Liver (tissue), 9 donors: ENCODE data around the gene HTRA1. TPM values are rescaled to one million over a fixed set of nuclear protein-coding genes. Genes with fewer than 3 reads are reported as not detected.
A peak's percentile ranks its signal among the peaks of the same experiment; 100 is the strongest.

Experiments used
- DNase-seq: peaks from one replicate; pipeline ENCODE4 v3.0.0-alpha.2; 2017; ENCODE audit warnings: low spot score
- H3K27ac ChIP-seq, 2 donors: one replicate each; pipeline ENCODE4 v1.7.0; 2013; ENCODE audit warnings: inconsistent platforms in 2 of 2, low read length in 2 of 2, control low read depth in 1 of 2, low read depth in 1 of 2, mild to moderate bottlenecking in 1 of 2
- H3K27me3 ChIP-seq, 4 donors: one replicate each; pipeline versions ENCODE4 v1.6.1 to v1.7.0; 2013; ENCODE audit warnings: low read length in 3 of 4, inconsistent platforms in 1 of 4, mild to moderate bottlenecking in 1 of 4, moderate library complexity in 1 of 4; ENCODE audit not compliant: control insufficient read depth in 4 of 4, insufficient read depth in 4 of 4
- H3K36me3 ChIP-seq, 4 donors: one replicate each; pipeline versions ENCODE4 v1.6.1 to v1.7.0; 2013; ENCODE audit warnings: low read length in 3 of 4, mild to moderate bottlenecking in 3 of 4, low read depth in 1 of 4, moderate library complexity in 1 of 4; ENCODE audit not compliant: control insufficient read depth in 4 of 4, insufficient read depth in 3 of 4
- H3K4me1 ChIP-seq, 4 donors: one replicate each; pipeline versions ENCODE4 v1.6.1 to v1.7.0; 2013; ENCODE audit warnings: low read length in 3 of 4, mild to moderate bottlenecking in 3 of 4, moderate library complexity in 1 of 4; ENCODE audit not compliant: control insufficient read depth in 4 of 4, insufficient read depth in 4 of 4
- H3K4me3 ChIP-seq, 3 donors: one replicate each; pipeline versions ENCODE4 v1.6.1 to v1.7.0; 2013; ENCODE audit warnings: low read length in 3 of 3, control low read depth in 1 of 3, low read depth in 1 of 3, mild to moderate bottlenecking in 1 of 3
- H3K9ac ChIP-seq, 2 donors: one replicate each; pipeline ENCODE4 v1.7.0; 2013; ENCODE audit warnings: low read length in 2 of 2, mild to moderate bottlenecking in 2 of 2, moderate library complexity in 2 of 2, control low read depth in 1 of 2, low read depth in 1 of 2
- H3K9me3 ChIP-seq, 4 donors: one replicate each; pipeline versions ENCODE4 v1.6.1 to v1.7.0; 2013; ENCODE audit warnings: low read length in 3 of 4; ENCODE audit not compliant: control insufficient read depth in 4 of 4
- CTCF ChIP-seq: fragments of 150-350 bp; IDR thresholded peaks from 2 replicates; pipeline ENCODE4 v1.5.1; 2017; ENCODE audit warnings: improper control_type of control experiment, low read depth, low read length; ENCODE audit not compliant: missing input control
- EGR1 ChIP-seq, 2 donors: IDR thresholded peaks; 2 replicates each; pipeline ENCODE4 v1.6.1; 2016 to 2018; ENCODE audit warnings: antibody characterized with exemption in 2 of 2, low read depth in 2 of 2
- FOXA1 ChIP-seq: IDR thresholded peaks from 2 replicates; pipeline ENCODE4 v1.6.1; 2016; ENCODE audit warnings: antibody characterized with exemption
- HNF4A ChIP-seq, 2 donors: conservative IDR thresholded peaks; 2 replicates each; pipeline ENCODE4 v1.6.1; 2016; ENCODE audit warnings: antibody characterized with exemption in 2 of 2, mild to moderate bottlenecking in 2 of 2
- HNF4G ChIP-seq: IDR thresholded peaks from 2 replicates; pipeline ENCODE4 v1.6.1; 2016; ENCODE audit warnings: antibody characterized with exemption
- JUND ChIP-seq, 2 donors: IDR thresholded peaks; 2 replicates each; pipeline ENCODE4 v1.6.1; 2016; ENCODE audit warnings: antibody characterized with exemption in 2 of 2
- NR2F2 ChIP-seq: IDR thresholded peaks from 2 replicates; pipeline ENCODE4 v1.6.1; 2016; ENCODE audit warnings: antibody characterized with exemption
- RAD21 ChIP-seq, 2 donors: IDR thresholded peaks; 2 replicates each; pipeline ENCODE4 v1.6.1; 2016; ENCODE audit warnings: antibody characterized with exemption in 2 of 2, mild to moderate bottlenecking in 2 of 2
- SP1 ChIP-seq: IDR thresholded peaks from 2 replicates; pipeline ENCODE4 v1.6.1; 2018; ENCODE audit warnings: antibody characterized with exemption, mild to moderate bottlenecking
- TAF1 ChIP-seq: conservative IDR thresholded peaks from 2 replicates; pipeline ENCODE4 v1.6.1; 2016; ENCODE audit warnings: antibody characterized with exemption, mild to moderate bottlenecking
- YY1 ChIP-seq: IDR thresholded peaks from 2 replicates; pipeline ENCODE4 v1.6.1; 2016; ENCODE audit warnings: antibody characterized with exemption, mild to moderate bottlenecking
- WGBS: extraction: QIAGEN DNeasy Blood & Tissue Kit; methylation state at CpG from one replicate; pipeline ENCODE4 v1.1.7; 2013; 5-methylcytosine and 5-hydroxymethylcytosine counted together
- polyA plus RNA-seq, 2 donors: library from polyadenylated mRNA; stranded (reverse) in 1 of 2; unstranded in 1 of 2; fragments of 200-250 nt in 1 of 2; fragments of >200 nt in 1 of 2; fragmentation: Nextera tagmentation in 1 of 2; extraction: Ambion mirVana in 1 of 2; gene quantifications; one replicate each; pipeline versions ENCODE4 v1.2.1 to v1.2.3, GENCODE V29; 2013 to 2015
- total RNA-seq, 2 donors: library from RNA; depleted of rRNA; stranded (reverse); fragments of >200 nt; gene quantifications; one replicate each; pipeline ENCODE4 v1.2.3, GENCODE V29; 2014
- TF ChIP-seq, protein P1 (sequence below): IDR thresholded peaks from 2 replicates; pipeline ENCODE4 v1.6.1; 2016; ENCODE audit warnings: antibody characterized with exemption
- donor health status: healthy.
- donor health status: healthy.
- donor health status: healthy.
- donor health status: healthy.
- donor health status: healthy.

HTRA1 gene
- total and polyA plus RNA-seq, 4 donors = 4.3 to 289 (median 72.1) TPM

DNA sequence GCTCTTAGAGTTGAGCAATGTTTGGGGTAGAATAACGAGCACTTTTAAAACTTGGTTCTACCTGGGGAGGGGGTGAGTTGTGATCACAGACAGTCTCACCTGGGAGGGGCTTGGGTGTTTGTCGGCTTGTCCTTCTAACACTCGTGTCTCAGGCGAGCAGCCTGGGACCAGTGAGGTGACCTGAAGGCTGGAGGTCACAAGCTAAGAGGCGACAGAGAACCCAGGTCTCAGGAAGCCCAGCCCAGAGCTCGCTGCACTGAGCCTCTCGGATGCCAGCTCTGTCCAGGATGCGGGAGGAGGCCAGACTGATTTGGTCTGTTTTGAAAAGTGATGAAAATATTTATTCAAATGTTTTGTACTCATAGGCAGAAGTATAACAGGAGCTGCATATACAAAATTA lies 11.8 kb downstream of the HTRA1 start:
- peaks cover 0 to 5% (median 3%) of the 10 kb centered on the region in 4 donors for H3K4me1 ChIP-seq
- no peaks in the 10 kb centered on the region for H3K27me3 ChIP-seq
- H3K27ac ChIP-seq = no peak overlapping the region
- TF ChIP-seq YY1 (no peak), EGR1 (IDR thresholded peaks at IDR 0.05; ENCODE audit: low read depth in 2 of 2) (no peak), RAD21 (IDR thresholded peaks at IDR 0.05) (no peak), SP1 (no peak)
- TF ChIP-seq, protein P1, sequence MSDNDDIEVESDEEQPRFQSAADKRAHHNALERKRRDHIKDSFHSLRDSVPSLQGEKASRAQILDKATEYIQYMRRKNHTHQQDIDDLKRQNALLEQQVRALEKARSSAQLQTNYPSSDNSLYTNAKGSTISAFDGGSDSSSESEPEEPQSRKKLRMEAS = no peak
- H3K36me3 ChIP-seq = no peaks in the 10 kb centered on the region
- no peak overlapping the region for H3K4me3 ChIP-seq
- DNase-seq = no peak
- no peaks in the 10 kb centered on the region for H3K9me3 ChIP-seq
- WGBS = 90% methylated on average over 8 of the region's 8 CpGs
- H3K9ac ChIP-seq = no peak overlapping the region

- 66% methylated on average over 15 of the region's 15 CpGs for WGBS
- no peaks in the 10 kb centered on the region for H3K9me3 ChIP-seq
- DNase-seq = no peak
- TF ChIP-seq NR2F2 (peak; percentile 78), JUND (IDR thresholded peaks at IDR 0.05) (no peak), FOXA1 (no peak)
- peaks cover 0 to 5% (median 2%) of the 10 kb centered on the region in 4 donors for H3K4me1 ChIP-seq
- no peak overlapping the region for H3K9ac ChIP-seq
- H3K27ac ChIP-seq = no peak overlapping the region
- no peaks in the 10 kb centered on the region for H3K27me3 ChIP-seq
- no peaks in the 10 kb centered on the region for H3K36me3 ChIP-seq
- no peak overlapping the region for H3K4me3 ChIP-seq
Measured at GRCh38 chr10:122474131-122474818, 12.9 kb downstream of the HTRA1 start.

DNA sequence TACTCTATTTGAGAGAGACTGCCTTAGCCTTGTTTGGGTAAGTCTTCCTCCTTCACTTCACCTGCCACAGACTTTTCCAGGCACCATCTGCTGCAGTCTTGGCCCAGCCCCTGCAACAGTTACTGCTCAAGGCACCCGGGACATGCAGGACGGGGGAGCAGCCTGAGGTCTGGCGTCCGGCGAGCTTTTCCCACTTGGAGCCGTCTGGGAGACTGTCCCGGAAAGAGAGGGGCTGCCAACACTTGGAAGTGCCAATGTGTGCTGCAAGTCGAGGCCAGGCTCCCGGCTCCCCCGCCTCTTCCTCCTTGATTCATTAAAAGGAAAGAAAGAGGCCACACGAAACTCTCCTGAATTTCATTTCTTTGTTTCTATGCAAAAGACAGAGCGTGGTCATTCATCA lies 13.7 kb downstream of the HTRA1 start:
- H3K9me3 ChIP-seq = no peaks in the 10 kb centered on the region
- H3K27ac ChIP-seq = no peak overlapping the region
- H3K4me3 ChIP-seq = no peak overlapping the region
- no peaks in the 10 kb centered on the region for H3K36me3 ChIP-seq
- TF ChIP-seq HNF4A (conservative IDR thresholded peaks at IDR 0.05) (no peak), SP1 (no peak), CTCF (no peak), TAF1 (no peak), HNF4G (no peak), EGR1 (IDR thresholded peaks at IDR 0.05; ENCODE audit: low read depth in 2 of 2) (no peak), JUND (IDR thresholded peaks at IDR 0.05) (no peak), RAD21 (IDR thresholded peaks at IDR 0.05) (no peak), YY1 (no peak)
- TF ChIP-seq, protein P1 = no peak
- 74% methylated on average over 12 of the region's 12 CpGs for WGBS
- no peak overlapping the region for H3K9ac ChIP-seq
- H3K4me1 ChIP-seq = peaks cover 0 to 5% (median 2%) of the 10 kb centered on the region in 4 donors
- H3K27me3 ChIP-seq = no peaks in the 10 kb centered on the region
- no peak for DNase-seq
